CD4-positive, alpha-beta T cell (primary cell): ENCODE measurements around the gene WSB1. TPM values are rescaled to one million over a fixed set of nuclear protein-coding genes. Genes with fewer than 3 reads are reported as not detected.

Experiments used
- ATAC-seq: fragments of 200-7000 bp; cut with Tn5 transposase; one replicate; pipeline ENCODE4 v1.10.0; 2022; ENCODE audit warnings: mild to moderate bottlenecking; ENCODE audit not compliant: poor library complexity
- CTCF ChIA-PET: fragments of 350-600 bp; sonication (Branson Sonifier 250); formaldehyde crosslinking; loops from one replicate; lab custom pipeline; 2021; ENCODE audit warnings: antibody characterized with exemption, inconsistent platforms; lab: Charles Lee
- POLR2A ChIA-PET: fragments of 350-600 bp; sonication (Branson Sonifier 250); formaldehyde crosslinking; loops from one replicate; lab custom pipeline; 2021; ENCODE audit warnings: antibody characterized with exemption, inconsistent platforms; lab: Charles Lee
- DNase-seq, 14 experiments: peaks; one replicate each; pipeline ENCODE4 v3.0.0-alpha.2; 2013 to 2020; ENCODE audit warnings: mixed read lengths in 2 of 14
- H3K27ac ChIP-seq, 2 donors: one replicate each; pipeline versions ENCODE4 v1.5.1 to v1.7.0; 2013; ENCODE audit warnings: low read length in 2 of 2, low read depth in 1 of 2, mild to moderate bottlenecking in 1 of 2
- H3K27me3 ChIP-seq, 2 experiments: 1 replicate in 1 of 2; 2 replicates in 1 of 2; pipeline versions ENCODE4 v1.6.1 to v1.7.0; 2013; ENCODE audit warnings: low read length in 2 of 2, control low read depth in 1 of 2, mild to moderate bottlenecking in 1 of 2, moderate library complexity in 1 of 2; ENCODE audit not compliant: insufficient read depth in 2 of 2, control insufficient read depth in 1 of 2
- H3K36me3 ChIP-seq: one replicate; pipeline ENCODE4 v1.6.1; 2013; ENCODE audit warnings: low read length, control low read depth; ENCODE audit not compliant: insufficient read depth
- H3K4me1 ChIP-seq: one replicate; pipeline ENCODE4 v1.6.1; 2013; ENCODE audit warnings: low read length, control low read depth; ENCODE audit not compliant: insufficient read depth
- H3K4me3 ChIP-seq: one replicate; pipeline ENCODE4 v1.5.1; 2013; ENCODE audit warnings: mild to moderate bottlenecking, low read length, moderate library complexity
- H3K9me3 ChIP-seq, 2 experiments: 1 replicate in 1 of 2; 2 replicates in 1 of 2; pipeline versions ENCODE4 v1.6.1 to v1.7.0; 2013; ENCODE audit warnings: low read length in 2 of 2, mild to moderate bottlenecking in 2 of 2, control low read depth in 1 of 2, moderate library complexity in 1 of 2; ENCODE audit not compliant: control insufficient read depth in 1 of 2, insufficient read depth in 1 of 2
- H3K27ac Mint-ChIP-seq: one replicate; pipeline ENCODE4 v1.8.0; 2020; ENCODE audit warnings: mixed read lengths
- H3K27me3 Mint-ChIP-seq: one replicate; pipeline ENCODE4 v1.8.0; 2021; ENCODE audit warnings: mixed read lengths
- H3K36me3 Mint-ChIP-seq: one replicate; pipeline ENCODE4 v1.8.0; 2021; ENCODE audit warnings: low read depth, mixed read lengths
- H3K4me1 Mint-ChIP-seq: one replicate; pipeline ENCODE4 v1.8.0; 2021; ENCODE audit warnings: low read depth, mixed read lengths
- H3K4me3 Mint-ChIP-seq: one replicate; pipeline ENCODE4 v1.8.0; 2020; ENCODE audit warnings: mild to moderate bottlenecking, mixed read lengths
- H3K9me3 Mint-ChIP-seq: one replicate; pipeline ENCODE4 v1.8.0; 2020; ENCODE audit warnings: mixed read lengths
- intact Hi-C, 2 experiments: fragments of 100-400 bp; cut with DNase I in 1 of 2; cut with micrococcal nuclease in 1 of 2; formaldehyde crosslinking; loops; one replicate each; pipeline versions ENCODE4 v1.15.1 to v1.9.0; 2023 to 2025; cut with DNase I, micrococcal nuclease
- total RNA-seq, 174 experiments: library from RNA in 2 of 174; stranded (reverse) in 2 of 174; gene quantifications; one replicate each; pipeline ENCODE4 v1.2.3 and lab custom pipeline; 2021 to 2026
- TF ChIP-seq, protein P1 (sequence below): fragments of 200-600 bp; IDR thresholded peaks from one replicate; pipeline ENCODE4 v1.8.0; 2022; ENCODE audit warnings: antibody characterized with exemption, mild to moderate bottlenecking

Gene WSB1
- total RNA-seq, 2 experiments from 2014 or later = 99.4 to 104 TPM

DNA sequence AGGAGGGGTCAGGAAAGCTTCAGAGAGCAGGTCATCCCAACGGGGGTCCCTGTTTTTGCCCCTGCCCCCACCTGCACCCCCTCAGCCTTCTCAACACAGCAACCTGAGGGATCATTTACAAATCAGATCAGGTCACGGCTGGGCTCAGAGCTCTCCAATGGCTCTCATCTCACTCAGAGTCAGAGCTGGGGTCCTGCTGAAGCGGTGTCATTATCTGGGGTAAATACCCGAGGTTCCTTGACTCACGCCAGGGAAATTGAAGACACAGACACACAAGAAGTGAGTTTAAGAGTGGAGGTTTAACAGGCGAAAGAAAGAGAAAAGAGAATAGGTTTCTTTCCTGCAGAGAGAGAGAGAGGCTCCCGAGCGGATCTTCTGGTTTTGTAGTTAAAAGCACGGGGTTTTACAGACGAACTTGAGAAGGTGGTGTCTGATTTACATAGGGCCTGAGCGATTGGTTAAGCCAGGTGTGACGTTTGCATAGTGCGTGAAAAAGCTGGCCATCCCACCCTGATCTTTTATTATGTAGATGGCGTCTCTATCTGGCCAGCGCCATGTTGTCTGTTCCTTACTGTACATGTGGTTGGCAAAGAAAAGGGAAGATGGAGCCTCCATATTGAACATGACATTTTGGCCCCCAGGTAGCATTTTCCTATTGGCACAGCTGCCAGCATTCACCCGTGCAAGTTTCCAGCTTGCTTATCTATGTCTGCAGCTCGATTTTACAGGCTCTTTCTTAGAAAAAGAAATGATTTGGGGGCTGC is 51.4 kb downstream of the WSB1 start:
- Mint-ChIP-seq H3K9me3 (no peaks in the 10 kb centered on the region), H3K27ac (no peak overlapping the region), H3K4me1 (peaks cover 7% of the 10 kb centered on the region), H3K4me3 (no peak overlapping the region), H3K27me3 (no peaks in the 10 kb centered on the region), H3K36me3 (no peaks in the 10 kb centered on the region)
- DNase-seq (no peak), ATAC-seq (no peak)
- TF ChIP-seq, protein P1, sequence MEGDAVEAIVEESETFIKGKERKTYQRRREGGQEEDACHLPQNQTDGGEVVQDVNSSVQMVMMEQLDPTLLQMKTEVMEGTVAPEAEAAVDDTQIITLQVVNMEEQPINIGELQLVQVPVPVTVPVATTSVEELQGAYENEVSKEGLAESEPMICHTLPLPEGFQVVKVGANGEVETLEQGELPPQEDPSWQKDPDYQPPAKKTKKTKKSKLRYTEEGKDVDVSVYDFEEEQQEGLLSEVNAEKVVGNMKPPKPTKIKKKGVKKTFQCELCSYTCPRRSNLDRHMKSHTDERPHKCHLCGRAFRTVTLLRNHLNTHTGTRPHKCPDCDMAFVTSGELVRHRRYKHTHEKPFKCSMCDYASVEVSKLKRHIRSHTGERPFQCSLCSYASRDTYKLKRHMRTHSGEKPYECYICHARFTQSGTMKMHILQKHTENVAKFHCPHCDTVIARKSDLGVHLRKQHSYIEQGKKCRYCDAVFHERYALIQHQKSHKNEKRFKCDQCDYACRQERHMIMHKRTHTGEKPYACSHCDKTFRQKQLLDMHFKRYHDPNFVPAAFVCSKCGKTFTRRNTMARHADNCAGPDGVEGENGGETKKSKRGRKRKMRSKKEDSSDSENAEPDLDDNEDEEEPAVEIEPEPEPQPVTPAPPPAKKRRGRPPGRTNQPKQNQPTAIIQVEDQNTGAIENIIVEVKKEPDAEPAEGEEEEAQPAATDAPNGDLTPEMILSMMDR = no peak
- no peak overlapping the region for H3K4me3 ChIP-seq
- intact Hi-C loops = loop anchor here in 1 of 2 experiments (2.0 kb wide), 1 partner anchor 21 kb away; no protein-coding TSS in a partner anchor
- POLR2A ChIA-PET = no interaction called here
- CTCF ChIA-PET = interaction anchor here (1.0 kb wide), 1 partner anchor 12 kb away, joined by 3 read pairs; no protein-coding TSS in a partner anchor
- H3K9me3 ChIP-seq = no peaks in the 10 kb centered on the region
- H3K27ac ChIP-seq = no peak overlapping the region
- H3K36me3 ChIP-seq = no peaks in the 10 kb centered on the region
- peaks cover 0 to 5% of the 10 kb centered on the region in 2 experiments for H3K27me3 ChIP-seq
- H3K4me1 ChIP-seq = peaks cover 5% of the 10 kb centered on the region

GRCh38 chr17:27346228-27346899 is 52.5 kb downstream of the WSB1 start:
- ATAC-seq = no peak
- Histone ChIP-seq H3K27ac (no peak overlapping the region), H3K9me3 (no peaks in the 10 kb centered on the region), H3K4me1 (peaks cover 5% of the 10 kb centered on the region), H3K4me3 (no peak overlapping the region), H3K27me3 (peaks cover 0 to 5% of the 10 kb centered on the region in 2 experiments), H3K36me3 (no peaks in the 10 kb centered on the region)
- Mint-ChIP-seq H3K27me3 (no peaks in the 10 kb centered on the region), H3K36me3 (no peaks in the 10 kb centered on the region), H3K9me3 (no peaks in the 10 kb centered on the region), H3K4me1 (peaks cover 7% of the 10 kb centered on the region), H3K27ac (no peak overlapping the region), H3K4me3 (no peak overlapping the region)
- ChIA-PET CTCF (no interaction called here), POLR2A (no interaction called here)
- intact Hi-C loops = no loop called here
- TF ChIP-seq, protein P1 = no peak
- no peak for DNase-seq

DNA sequence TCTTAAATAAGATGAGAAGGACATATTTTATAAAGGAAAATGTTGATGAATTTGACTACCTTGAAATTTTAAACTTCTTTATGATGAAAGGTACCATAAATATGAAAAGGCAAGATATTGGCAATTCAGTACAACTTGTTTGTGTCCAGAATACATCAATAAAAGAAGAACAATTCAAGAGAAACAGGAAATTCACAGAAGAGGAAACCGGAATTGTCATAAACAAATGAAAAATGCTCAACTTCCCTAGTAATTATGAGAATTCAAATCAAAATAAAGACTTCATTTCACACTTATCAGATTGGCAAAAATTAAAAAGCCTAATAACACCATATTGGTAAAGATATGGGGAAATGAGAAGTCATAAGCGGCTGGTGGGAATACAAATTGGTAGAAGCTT is 54.3 kb downstream of the WSB1 start:
- ATAC-seq (no peak), DNase-seq (no peak)
- Mint-ChIP-seq H3K9me3 (no peaks in the 10 kb centered on the region), H3K4me1 (peaks cover 18% of the 10 kb centered on the region), H3K27ac (peak overlapping the region; percentile 27), H3K4me3 (no peak overlapping the region), H3K36me3 (no peaks in the 10 kb centered on the region), H3K27me3 (no peaks in the 10 kb centered on the region)
- Histone ChIP-seq H3K4me1 (peaks cover 10% of the 10 kb centered on the region), H3K9me3 (no peaks in the 10 kb centered on the region), H3K27ac (no peak overlapping the region), H3K4me3 (no peak overlapping the region), H3K36me3 (no peaks in the 10 kb centered on the region), H3K27me3 (peaks cover 0 to 5% of the 10 kb centered on the region in 2 experiments)
- intact Hi-C loops = no loop called here
- TF ChIP-seq, protein P1 = no peak
- ChIA-PET POLR2A (interaction anchor here (1.1 to 1.6 kb wide), 2 partner anchors 15 to 53 kb away, joined by 3 to 4 read pairs; no protein-coding TSS in a partner anchor), CTCF (interaction anchor here (1.4 kb wide), 1 partner anchor 112 kb away, joined by 4 read pairs; no protein-coding TSS in a partner anchor)
